NCI-H460 (cell line): Measurements from ENCODE around the gene SPIRE2. TPM values are rescaled to one million over a fixed set of nuclear protein-coding genes. Genes with fewer than 3 reads are reported as not detected.
"Not testable (repeated sequence)": the region's sequence is repeated elsewhere in the genome, so short reads cannot be mapped to it uniquely, and the experiment has no call there.

Experiments used
- DNase-seq: peaks from one replicate; pipeline ENCODE4 v3.0.0-alpha.2; 2016; ENCODE audit warnings: low read depth; ENCODE audit errors: extremely low read depth
- polyA plus RNA-seq: library from polyadenylated mRNA; depleted of rRNA; stranded (reverse); fragments of >200 nt; gene quantifications from 2 replicates; pipeline ENCODE4 v1.2.3, GENCODE V29; 2014; cell fraction: nucleus; rRNA removed
- total RNA-seq: library from RNA; depleted of rRNA; stranded (reverse); fragments of >200 nt; shearing (Covaris generic); gene quantifications from 2 replicates; pipeline ENCODE4 v1.2.3, GENCODE V29; 2014; rRNA removed

SPIRE2 gene, protein sequence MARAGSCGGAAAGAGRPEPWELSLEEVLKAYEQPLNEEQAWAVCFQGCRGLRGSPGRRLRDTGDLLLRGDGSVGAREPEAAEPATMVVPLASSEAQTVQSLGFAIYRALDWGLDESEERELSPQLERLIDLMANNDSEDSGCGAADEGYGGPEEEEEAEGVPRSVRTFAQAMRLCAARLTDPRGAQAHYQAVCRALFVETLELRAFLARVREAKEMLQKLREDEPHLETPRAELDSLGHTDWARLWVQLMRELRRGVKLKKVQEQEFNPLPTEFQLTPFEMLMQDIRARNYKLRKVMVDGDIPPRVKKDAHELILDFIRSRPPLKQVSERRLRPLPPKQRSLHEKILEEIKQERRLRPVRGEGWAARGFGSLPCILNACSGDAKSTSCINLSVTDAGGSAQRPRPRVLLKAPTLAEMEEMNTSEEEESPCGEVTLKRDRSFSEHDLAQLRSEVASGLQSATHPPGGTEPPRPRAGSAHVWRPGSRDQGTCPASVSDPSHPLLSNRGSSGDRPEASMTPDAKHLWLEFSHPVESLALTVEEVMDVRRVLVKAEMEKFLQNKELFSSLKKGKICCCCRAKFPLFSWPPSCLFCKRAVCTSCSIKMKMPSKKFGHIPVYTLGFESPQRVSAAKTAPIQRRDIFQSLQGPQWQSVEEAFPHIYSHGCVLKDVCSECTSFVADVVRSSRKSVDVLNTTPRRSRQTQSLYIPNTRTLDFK
- 29.1 and 34.1 TPM in 2 replicates for total RNA-seq
- 132 and 156 TPM in 2 replicates for polyA plus RNA-seq

DNA sequence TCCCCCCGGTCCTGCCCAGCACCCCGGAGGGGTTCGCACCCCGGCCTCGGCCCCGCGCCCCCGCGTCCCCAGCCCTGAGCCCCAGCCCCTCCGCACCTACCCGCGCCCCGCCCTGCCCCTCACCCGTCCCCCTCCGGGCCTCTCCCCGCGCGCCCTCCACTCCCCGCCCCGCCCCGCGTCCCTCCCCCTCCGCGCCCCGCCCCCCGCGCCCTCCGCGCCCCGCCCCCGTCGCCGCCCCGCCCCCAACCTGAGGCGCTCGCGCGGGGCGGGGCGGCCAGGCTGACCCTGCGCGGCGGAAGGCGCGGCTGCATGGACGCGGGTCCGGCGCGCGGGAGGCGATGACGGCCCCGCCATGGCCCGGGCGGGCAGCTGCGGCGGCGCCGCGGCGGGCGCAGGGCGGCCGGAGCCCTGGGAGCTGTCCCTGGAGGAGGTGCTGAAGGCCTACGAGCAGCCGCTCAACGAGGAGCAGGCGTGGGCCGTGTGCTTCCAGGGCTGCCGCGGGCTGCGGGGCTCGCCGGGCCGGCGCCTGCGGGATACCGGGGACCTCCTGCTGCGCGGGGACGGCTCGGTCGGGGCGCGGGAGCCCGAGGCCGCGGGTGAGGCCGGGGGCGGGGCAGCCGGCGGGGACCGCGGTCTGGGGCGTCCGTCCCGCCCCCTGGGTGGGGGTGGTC lies at the start of gene SPIRE2:
TSS of gene SPIRE2 (plus strand) at position 277 of the 671 bp plus-strand sequence. CDS start at position 353, 76 bp downstream.
- DNase-seq = peak; percentile 65

DNA sequence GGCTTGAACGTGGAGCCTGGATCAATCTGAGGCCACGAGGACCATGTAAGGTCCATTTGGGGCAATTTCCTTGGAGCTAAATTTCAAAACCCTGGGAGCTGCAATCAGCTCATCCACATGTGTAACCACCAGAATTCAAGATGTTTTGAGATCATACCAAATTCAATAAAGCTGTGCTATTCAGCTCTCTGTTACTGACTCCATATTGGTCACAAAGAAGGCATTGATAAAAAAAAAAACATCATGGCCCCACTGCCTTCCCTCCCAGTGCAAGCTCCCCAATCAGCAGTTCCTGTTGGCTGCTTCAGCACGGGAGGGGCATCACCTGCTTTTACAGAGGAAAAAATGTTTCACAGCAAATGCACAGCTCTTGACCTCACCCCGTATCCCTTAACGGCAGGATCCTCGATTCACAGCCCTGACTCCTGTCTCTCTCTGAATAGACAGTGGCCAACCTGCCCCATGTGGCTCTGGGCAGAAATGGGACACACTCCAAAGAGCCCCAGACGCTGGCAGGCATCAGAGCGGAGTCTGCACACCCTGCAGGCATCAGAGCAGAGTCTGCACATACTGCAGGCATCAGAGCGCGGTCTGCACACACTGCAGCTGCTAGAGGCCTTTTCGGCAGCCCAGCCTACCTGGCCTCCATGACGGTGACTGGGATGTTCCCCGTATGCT lies 48.9 kb upstream of the SPIRE2 start:
- DNase-seq = no peak

GRCh38 chr16:89779909-89780305 lies 48.4 kb upstream of the SPIRE2 start:
- DNase-seq = no peak

GRCh38 chr16:89782489-89782888 lies 45.8 kb upstream of the SPIRE2 start:
- no peak for DNase-seq

GRCh38 chr16:89783952-89784351 lies 44.3 kb upstream of the SPIRE2 start:
- DNase-seq = not testable (repeated sequence)

DNA sequence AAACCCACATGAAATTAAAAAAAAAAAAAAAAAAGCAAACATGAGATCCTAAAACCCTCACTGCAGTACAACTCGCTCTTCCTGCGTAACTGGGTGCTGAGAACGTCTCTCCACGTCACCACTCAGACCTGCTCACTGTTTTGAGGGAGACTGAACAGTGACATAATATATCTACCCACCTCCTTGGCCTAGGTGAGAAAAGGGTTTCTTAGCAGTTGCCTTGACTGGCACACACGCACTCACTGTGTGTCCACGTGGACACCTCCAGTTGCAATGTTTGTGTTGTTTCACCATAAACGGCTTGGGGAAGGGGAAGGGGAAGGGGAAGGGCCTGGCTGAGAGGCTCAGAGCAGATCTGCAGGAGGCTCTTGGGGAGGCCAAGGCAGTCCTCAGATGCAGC lies 43.9 kb upstream of the SPIRE2 start:
- DNase-seq = no peak

GRCh38 chr16:89785523-89786155 lies 42.6 kb upstream of the SPIRE2 start:
- no peak for DNase-seq

- no peak for DNase-seq
Measured at GRCh38 chr16:89786474-89787364, 41.6 kb upstream of the SPIRE2 start.

GRCh38 chr16:89787365-89787805 lies 40.9 kb upstream of the SPIRE2 start:
- no peak for DNase-seq

DNA sequence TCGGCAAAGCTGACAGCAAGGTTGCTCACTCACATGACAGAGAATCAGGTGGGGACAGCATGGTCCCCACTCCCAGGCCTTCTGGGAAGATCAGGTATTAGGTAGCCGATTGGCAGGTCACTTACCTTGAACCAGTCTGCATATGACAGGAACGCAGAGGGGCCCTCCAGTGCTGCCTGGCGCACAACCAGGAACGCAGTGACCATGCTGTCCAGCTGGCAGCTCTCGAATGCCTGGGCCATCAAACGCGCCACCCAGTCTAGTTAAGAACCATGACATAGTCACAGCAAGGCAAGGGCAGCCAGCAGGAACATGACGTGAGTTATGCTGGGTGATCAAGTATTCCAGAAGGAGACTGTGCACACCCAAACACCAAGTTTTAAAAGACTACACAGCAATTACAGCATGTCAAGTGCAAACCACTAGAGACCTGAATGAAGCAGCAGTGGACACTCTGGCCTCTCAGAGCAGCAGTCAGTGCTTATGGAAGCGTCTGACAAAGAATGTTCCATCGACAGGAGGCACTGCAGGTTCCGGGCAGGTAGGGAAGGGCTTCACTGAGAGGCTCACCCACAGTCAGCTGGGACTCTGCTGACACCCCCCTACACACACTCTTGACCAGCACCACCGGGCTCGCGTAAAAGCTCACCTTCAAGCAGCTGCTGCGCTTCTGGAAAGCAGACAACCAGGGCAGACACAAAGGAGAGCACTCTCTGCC lies 36.8 kb upstream of the SPIRE2 start:
- no peak for DNase-seq

DNA sequence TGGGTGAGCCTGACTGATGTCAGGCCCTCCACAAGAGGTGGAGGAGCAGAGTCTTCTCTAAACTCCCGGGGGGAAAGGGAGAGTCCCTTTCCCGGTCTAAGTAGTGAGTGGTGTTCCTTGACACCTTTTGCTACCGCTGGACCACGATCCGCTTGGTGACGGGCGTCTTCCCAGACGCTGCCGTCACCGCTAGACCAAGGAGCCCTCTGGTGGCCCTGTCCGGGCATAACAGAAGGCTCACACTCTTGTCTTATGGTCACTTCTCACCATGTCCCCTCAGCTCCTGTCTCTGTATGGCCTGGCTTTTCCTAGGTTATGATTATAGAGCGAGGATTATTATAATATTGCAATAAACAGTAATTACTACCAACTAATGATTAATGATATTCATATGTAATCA lies 35.2 kb upstream of the SPIRE2 start:
- DNase-seq = peak; percentile 15

- DNase-seq = no peak
Measured at GRCh38 chr16:89793955-89794354, 34.3 kb upstream of the SPIRE2 start.

- DNase-seq = no peak
Measured at GRCh38 chr16:89795676-89796075, 32.6 kb upstream of the SPIRE2 start.

DNA sequence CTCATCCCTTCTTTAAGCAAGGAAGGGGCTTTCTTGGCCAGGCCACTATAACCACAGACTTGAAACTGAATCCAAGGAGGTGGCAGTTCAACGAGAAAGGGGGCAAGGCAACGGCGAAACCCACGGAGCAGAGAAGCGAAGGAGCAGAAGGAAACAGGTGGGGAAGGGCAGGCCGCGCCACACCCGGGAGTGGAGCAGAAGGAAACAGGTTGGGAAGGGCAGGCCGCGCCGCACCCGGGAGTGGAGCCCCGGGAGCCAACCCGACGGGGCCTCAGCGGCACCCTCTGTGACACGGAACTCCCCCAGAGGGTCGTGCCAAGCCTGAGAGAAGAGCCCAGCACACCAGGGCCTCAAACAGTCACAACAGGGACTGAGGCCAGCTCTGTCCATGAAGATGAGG lies 32.2 kb upstream of the SPIRE2 start:
- no peak for DNase-seq

- DNase-seq = no peak
Measured at GRCh38 chr16:89798126-89798525, 30.1 kb upstream of the SPIRE2 start.

DNA sequence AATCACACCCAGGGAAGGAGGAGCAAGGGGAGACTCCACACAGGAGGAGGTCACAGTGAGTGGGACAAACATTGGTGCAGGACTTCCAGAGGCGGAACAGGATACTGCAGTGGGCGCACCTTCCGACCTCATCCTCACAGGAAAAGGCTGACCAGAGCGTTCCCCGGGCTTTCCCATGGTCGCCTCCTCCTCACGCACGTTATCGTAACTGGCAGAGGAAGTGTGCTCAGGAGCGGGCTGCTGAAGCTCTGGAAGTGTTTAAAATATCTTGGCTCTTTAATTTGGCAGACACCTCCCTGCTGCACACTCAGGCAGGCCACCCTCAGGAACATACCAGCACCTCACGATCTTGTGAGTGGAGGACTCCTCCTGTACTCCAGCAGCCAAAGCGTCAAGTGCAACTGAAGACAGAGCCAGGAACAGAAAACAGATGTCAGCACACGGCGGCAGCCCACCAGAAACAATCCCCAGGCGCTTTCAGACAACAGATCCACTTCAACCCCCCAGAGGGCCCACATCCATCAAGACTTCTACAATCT lies 29.4 kb upstream of the SPIRE2 start:
- DNase-seq = no peak

DNA sequence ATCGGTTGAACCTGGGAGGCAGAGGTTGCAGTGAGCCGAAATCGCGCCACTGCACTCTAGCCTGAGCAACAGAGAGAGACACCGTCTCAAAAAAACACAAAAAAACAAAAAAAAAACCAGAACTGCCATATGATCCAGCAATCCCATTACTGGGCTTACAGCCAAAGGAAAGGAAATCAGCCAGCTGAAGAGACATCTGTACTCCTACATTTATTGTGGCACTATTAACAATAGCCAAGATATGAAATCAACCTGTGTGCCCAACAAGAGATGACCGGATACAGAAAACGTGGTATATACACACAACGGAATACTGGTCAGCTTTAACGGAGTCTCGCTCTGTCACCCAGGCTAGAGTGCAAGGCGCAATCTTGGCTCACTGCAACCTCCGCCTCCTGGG lies 26.5 kb upstream of the SPIRE2 start:
- no peak for DNase-seq
